GM19452 (cell line): ENCODE measurements around the gene ALDH1L1.
"Not testable (repeated sequence)": the region's sequence is repeated elsewhere in the genome, so short reads cannot be mapped to it uniquely, and the experiment has no call there.

Experiments used
- ATAC-seq: cut with Tn5 transposase; IDR thresholded peaks from one replicate; pipeline ENCODE4 v1.9.1; 2021; ENCODE audit not compliant: unreplicated experiment

The ALDH1L1 gene

GRCh38 chr3:126108676-126109050 lies 71.7 kb downstream of the ALDH1L1 start:
- ATAC-seq, result no peak

DNA sequence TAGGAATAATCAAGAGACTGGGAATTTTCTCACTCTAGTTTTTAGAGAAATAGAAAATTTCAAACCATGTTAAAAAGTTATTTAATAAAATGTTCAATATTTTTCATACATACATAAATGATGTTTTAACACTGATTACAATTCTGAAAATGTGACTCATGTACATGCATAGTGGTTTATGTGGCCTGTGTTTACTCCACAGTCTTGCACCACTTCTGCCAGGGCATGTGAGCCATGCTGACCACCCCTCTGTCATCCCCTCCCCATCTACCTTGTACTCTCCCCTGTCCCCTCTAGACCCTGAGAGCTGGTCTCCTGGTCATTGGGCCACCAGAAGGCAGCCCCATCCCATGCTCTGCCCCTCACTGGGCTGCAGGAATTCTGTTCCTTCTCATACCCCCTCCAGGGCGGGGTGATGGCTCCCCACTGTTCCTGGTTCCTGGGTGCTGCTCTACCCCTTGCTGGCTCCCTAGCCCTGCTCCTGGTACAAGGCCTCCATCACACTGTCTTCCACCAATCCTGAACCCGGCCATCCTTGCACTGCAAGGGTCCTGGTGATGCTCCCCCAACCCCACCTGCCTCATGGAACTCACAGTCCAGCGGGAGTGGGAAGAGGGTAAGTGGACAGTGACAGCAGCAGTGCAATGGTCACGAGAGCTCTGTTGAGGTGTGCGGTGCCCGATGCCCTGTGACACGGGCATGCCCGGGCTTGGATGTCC lies 72.3 kb downstream of the ALDH1L1 start:
- no peak for ATAC-seq

DNA sequence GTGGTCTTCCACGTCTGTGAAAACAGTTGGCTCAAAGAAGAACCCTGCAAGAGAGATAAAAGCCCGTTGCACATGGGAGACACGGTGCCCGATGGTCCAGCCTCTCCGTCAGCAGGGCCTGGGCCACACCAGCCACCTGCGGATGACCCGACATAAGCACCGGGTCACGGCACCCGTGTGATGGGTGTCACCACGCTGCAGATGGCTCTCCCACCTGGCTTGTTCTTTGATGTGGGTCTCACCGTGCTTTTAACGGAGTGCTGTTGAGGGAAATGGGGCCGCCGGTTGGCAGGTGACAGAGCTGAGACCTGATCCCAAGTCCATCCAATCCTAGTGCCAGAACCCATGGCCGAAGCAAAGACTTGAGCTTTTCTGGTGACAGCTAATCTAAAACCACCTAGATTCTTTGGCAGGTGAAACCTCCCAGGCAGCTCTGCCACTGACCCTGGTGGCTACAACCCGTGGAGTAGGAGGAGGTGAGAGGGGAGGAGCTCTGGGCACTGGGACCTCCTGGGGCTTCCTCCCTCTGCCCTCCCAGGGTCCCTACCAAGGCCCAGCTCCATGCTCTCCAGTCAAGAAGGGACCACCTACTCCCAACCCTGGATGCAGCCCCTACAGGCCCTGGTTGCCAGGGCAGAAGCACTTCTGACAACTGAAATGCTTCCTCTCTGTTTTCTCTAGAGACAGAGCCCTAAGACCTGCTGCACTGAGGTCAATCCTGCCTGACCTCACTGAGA lies 73.0 kb downstream of the ALDH1L1 start:
- no peak for ATAC-seq

DNA sequence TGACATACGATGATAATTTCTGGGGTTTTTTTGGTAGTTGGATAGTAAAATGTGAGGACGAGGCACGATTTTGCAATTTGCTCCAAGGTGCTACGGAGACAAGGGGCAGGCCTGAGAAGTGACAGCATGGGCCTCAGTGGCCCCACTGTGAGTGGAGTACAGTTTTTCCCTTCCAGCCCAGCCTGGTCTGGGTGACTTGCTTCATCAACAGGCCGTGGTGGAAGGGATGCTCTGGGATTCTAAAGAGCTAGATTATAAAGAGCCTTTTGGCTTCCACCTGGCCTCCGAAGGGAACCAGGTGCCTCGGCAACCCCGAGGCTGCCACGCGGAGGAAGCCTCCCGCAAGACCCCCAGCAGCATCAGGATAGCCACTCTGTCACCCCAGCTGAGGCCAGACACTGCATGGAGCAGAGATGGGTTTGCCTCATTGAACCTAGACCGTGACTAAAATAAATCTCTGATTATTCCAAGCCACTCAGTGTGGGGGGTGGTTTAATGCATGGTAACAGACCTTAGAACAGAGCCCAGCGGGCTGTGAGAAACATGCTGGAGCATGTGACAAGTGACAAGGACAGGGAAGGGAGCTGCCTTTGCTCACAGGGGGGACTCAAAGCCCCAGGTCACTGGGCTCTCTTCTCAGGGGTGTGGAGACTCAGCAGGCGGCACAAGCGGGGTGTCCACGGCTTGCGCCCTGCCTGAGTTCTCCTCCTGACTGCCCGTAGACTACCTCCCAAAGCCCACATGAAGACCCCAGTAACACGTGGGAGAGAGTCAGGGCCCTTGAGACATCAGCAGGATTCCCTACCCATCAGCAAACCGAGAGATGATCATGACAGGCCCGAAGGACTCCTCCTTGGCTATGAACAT lies 73.8 kb downstream of the ALDH1L1 start:
- no peak for ATAC-seq

DNA sequence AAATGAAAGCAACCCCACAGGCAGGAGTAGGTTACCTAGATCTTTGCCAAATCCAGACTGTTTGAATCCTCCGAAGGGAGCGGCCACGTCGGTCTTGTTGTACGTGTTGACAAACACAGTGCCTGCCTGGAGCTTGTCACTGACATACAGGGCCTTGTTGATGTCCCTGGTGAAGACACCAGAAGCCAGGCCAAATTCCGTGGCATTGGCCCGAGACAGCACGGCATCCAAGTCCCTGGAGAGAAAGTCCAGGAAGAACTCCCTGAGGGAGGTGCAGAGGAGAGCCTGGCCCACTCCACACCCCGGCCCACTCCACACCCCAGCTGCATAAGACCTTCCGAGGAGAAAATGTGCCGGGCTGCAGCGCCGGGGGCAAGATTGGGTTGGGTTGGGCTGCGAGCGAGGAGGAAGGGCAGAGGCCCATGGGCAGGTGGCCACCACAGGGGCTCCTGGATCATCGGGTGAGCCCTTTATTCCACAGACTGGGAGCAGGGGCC lies 74.6 kb downstream of the ALDH1L1 start:
- no peak for ATAC-seq

DNA sequence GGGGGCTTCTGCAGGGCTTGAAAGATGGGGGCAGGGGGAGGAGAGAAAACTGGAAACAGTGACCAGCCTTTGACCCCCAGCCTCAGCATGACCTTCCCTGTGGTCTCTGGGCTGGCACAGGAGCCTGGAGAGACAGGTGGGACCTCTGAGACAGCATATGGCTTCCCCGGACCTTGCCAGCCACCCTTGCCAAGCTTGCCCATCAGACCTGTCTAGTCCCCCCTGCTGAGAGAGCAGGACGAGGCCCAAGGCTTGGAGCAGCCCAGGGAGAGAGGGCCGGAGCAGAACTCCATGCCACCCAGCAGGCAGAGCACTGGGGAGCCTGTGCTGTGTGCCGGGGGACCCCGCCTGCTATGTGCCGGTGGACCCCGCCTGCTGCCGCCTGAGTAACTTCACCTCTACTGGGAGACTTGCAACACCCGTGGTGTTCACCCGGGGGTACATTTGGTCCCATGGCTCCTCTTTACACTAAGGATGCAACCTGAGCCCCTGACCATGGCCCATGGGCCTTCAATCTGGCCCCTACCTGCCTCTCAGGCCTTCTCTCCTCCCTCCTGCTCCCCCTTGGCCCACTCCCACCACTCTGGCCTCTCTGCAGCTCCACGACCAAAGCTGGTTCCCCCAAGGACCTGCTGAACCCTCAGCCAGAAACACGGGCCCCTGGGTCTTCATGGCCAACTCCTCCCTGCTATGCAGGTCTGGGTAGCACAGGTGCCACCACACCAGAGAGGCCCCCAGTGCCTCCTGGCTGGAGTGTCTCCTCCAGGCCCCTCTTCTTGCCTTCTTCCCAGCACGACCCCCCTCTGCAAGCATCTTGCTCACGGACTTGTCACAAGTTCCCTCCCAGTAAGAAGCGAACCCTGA lies 75.4 kb downstream of the ALDH1L1 start:
- ATAC-seq, result no peak

DNA sequence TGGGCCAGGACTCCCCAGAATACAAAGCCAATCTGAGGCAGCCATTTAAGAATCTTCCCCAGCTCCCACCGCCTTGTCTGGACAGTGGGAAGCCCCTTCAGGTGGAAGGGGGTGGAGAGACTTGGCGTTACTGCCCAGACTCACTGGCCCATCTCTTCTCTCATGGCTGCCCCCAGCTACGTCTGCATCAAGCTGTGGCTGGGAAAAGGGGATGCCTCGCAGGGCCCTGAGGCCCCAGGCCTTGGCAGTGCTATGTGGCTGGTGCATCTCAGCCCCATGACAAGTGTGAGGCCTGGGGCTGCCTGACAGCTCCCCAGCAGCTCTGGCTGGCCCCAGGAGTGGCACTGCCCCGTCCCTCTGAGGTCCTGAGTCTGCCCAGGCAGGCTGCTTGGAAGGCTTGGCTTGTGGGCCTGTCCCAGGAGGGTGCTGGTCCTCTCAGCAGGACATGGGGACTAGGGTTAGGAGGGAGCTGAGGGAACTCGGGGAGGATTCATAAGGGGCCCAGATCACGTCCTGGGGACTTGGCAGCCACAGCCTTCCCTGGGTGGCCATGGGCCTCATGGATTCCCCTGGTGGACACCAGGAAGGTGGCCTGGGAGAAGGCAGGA lies 76.3 kb downstream of the ALDH1L1 start:
- no peak for ATAC-seq

- ATAC-seq, result no peak
Observed at GRCh38 chr3:126103121-126104027, 77.0 kb downstream of the ALDH1L1 start.

DNA sequence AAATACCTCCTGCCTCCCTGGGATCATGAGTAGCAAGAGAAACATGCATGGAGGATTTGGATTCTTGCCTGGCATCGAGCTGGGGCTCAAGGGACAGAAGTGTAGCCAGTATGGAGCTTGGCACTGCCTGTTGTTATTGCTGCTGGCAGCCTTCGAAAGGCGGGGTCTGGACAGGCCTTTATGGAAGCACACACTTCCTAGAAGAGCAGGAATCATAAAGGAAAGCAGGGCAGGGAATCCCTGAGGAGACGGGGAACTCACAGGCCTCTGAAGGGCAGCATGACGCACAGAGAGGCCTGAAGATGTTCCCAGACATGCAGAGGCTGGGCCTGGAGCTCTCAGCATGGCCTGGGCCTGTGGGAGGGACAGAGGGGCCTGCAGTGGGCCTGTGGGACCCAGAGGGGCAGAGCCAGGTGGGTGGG lies 77.8 kb downstream of the ALDH1L1 start:
- no peak for ATAC-seq

- ATAC-seq, result no peak
Observed at GRCh38 chr3:126102011-126102410, 78.4 kb downstream of the ALDH1L1 start.

DNA sequence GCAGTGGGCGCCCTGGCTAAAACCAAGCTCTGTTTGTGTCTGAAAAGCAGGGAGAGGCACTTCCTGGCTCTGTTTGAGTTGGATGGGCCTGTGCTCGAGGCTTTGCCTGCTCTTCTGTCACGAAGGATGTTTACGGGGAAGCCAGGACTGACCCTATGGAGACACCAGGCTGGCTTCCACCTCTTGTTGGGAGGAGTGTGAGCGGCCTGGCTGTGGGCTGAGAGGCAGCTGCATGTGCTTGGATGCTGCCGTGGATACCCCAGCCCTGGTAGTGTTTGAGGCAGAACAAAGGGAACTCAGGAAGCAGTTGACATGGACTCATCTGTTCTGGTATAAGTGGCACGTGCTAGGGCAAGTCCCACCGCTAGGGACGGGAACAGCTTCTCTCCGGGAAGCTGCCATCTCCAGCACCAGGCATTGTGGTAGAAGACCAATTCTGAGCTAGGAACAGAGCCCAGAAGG lies 78.8 kb downstream of the ALDH1L1 start:
- no peak for ATAC-seq

DNA sequence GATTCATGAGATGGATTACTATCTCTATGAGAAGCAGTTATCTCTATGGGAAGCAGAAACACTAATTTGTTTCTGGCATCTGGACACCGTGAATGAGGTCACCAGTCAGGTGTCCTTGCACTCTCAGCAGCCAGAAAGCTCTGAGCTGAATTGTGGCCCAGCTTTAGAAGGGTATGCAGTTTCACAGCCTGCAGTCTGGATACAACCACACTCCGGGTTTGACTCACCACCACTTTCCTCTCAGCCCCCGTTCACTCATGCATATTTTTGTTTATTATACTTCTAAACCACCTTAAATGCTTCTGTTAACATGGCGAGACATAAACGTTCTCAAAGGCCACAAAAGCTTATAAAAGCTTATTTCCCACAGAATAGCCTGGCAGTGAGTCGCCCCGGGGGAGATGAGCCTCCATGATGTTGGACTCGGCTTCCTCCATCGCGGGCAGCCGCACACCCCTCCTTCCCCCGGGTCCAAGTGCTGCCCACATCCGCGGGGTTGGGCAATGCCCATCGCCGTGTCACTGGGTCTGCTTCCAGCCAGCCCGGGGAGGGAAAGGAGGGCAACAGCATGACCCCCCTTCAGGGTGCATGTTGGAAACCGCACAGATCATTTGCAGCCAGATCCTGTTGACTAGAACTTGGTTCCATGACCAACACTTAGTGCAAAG lies 79.6 kb downstream of the ALDH1L1 start:
- no peak for ATAC-seq

DNA sequence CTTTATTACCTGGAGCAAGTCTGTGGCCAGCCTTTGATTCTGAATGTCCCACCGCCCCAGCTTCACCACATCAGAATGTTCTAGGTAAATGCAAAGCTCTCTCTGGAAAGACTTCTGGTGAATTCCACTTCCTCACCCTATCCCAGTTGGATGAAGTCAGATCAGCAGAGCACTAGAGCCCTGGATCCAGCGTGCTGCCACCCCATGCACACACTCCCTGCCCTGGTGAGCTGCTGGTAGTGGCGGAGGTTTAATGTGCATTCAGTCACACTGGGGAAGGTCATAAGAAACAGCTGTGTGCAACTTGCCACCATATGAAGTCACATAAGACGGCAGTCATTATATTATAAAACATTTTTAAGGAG lies 80.1 kb downstream of the ALDH1L1 start:
- no peak for ATAC-seq

DNA sequence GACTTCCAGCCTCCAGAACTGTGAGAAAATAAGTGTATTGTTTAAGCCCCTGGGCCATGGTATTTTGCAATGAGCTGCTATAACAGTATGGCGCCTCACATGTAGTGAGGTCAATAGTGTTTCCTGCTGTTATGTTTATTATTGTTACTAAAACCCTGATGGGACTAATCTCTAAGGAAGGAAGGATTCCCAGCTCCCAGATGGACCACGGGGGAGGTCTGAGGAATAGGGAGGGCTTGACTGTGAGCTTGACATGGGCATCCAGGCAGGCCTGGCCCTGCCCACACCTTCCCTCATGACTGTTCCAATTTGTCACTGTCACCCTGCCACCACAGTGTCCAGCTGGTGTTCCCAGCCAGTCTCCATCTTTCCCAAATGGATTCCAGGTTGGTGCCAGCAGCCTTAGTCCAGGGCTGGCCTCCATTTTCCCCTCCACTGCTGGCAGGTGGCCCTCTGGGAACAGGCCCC lies 82.0 kb downstream of the ALDH1L1 start:
- ATAC-seq, result no peak

DNA sequence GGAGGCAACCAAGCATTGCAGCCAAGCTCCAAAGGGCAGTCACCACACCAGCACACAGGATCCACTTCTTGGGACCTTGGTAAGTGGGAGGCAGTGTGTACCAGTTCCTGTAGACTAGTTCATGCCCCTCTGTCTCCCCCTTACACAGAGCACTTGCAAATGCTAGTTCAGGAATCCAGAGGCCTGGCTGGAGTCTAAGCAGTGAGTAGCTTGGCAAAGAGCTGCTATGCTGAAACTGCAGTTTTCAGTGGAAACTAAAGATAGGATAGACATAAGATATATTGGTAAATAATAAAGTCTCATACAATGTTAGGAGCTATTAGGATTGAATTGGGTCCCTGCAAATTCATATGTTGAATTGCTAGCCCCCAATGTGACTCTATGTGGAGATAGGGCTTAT lies 82.6 kb downstream of the ALDH1L1 start:
- ATAC-seq, result no peak

DNA sequence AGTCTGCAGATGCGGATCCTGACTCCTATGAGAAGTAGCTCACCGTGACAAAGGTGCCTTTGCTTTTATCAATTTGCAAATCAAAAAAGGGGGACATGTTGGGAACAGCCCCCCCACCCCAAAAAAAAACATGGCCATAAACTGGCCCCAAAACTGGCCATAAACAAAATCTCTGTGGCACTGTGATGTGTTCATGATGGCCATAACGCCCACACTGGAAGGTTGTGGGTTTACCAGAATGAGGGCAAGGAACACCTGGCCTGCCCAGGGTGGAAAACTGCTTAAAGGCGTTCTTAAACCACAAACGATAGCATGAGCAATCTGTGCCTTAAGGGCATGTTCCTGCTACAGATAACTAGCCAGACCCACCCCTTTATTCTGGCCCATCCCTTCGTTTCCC lies 84.1 kb downstream of the ALDH1L1 start:
- not testable (repeated sequence) for ATAC-seq

- not testable (repeated sequence) for ATAC-seq
Observed at GRCh38 chr3:126092128-126092527, 88.3 kb downstream of the ALDH1L1 start.

DNA sequence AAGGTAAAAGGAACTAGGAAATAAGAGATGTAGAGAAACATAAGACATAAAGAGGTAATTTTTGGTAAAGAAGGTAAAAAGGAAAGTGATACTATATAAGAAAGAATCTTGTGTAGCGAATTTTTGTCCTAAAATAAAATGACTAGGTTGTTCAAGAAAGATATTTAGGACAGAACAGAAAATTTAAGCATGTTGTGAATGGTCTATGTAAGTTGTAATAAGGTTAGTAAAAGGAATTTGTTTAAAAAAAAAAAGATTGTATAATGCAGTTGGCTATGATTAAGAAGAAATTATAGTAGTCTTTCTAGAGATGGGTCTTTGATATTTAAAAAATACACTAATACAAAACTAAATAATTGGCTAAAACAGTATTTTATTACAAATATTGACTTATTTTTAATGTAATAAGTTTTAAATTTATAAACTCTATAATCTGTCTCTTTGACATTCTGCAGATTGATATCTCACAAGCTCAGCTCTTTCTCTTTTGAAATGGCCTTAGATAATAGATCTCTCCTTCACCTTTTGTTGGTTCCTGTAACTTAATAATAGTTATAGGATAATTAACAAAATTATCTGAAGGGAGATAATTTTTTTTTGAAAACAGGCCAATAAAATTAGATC lies 92.7 kb downstream of the ALDH1L1 start:
- ATAC-seq, result no peak
